Kidney (tissue), 14 donors: ENCODE measurements around the gene APLNR. TPM values are rescaled to one million over a fixed set of nuclear protein-coding genes. Genes with fewer than 3 reads are reported as not detected.
A peak's percentile ranks its signal among the peaks of the same experiment; 100 is the strongest.

ENCODE experiments used
- DNase-seq, 5 donors: peaks; one replicate each; pipeline ENCODE4 v3.0.0-alpha.2; 2013 to 2020
- FAIRE-seq: peaks from 2 replicates; lab custom pipeline; 2012; peaks lifted over from hg19 to GRCh38; lab: Jason Lieb, UNC
- H3K27ac ChIP-seq, 2 donors: one replicate each; pipeline ENCODE4 v1.7.0; 2013; ENCODE audit warnings: low read depth in 2 of 2, low read length in 2 of 2, inconsistent platforms in 1 of 2
- H3K27me3 ChIP-seq: one replicate; pipeline ENCODE4 v1.7.1; 2013; ENCODE audit warnings: low read length, inconsistent platforms; ENCODE audit not compliant: control insufficient read depth, insufficient read depth
- H3K36me3 ChIP-seq, 3 donors: one replicate each; pipeline versions ENCODE4 v1.7.0 to v1.7.1; 2013; ENCODE audit warnings: low read length in 3 of 3, control low read depth in 1 of 3, inconsistent platforms in 1 of 3; ENCODE audit not compliant: insufficient read depth in 3 of 3, control insufficient read depth in 2 of 3
- H3K4me1 ChIP-seq, 3 donors: one replicate each; pipeline versions ENCODE4 v1.7.0 to v1.7.1; 2013; ENCODE audit warnings: low read length in 3 of 3, inconsistent platforms in 1 of 3, low read depth in 1 of 3; ENCODE audit not compliant: control insufficient read depth in 2 of 3, insufficient read depth in 2 of 3
- H3K4me3 ChIP-seq, 3 donors: one replicate each; pipeline versions ENCODE4 v1.7.0 to v1.8.1; 2013; ENCODE audit warnings: low read length in 3 of 3, control low read depth in 1 of 3, inconsistent platforms in 1 of 3
- H3K9ac ChIP-seq, 3 donors: one replicate each; pipeline versions ENCODE4 v1.7.0 to v1.7.1; 2013; ENCODE audit warnings: low read length in 3 of 3, control low read depth in 1 of 3, inconsistent platforms in 1 of 3
- H3K9me3 ChIP-seq, 3 donors: one replicate each; pipeline versions ENCODE4 v1.7.0 to v1.7.1; 2013; ENCODE audit warnings: low read length in 3 of 3, control low read depth in 1 of 3, inconsistent platforms in 1 of 3; ENCODE audit not compliant: control insufficient read depth in 2 of 3, insufficient read depth in 1 of 3
- intact Hi-C: fragments of 100-400 bp; cut with DNase I; formaldehyde crosslinking; loops from one replicate; pipeline ENCODE4 v1.11.1; 2022
- polyA plus RNA-seq: library from polyadenylated mRNA; stranded (reverse); fragments of 350-450 nt; fragmentation: Illumina TruSeq; extraction: RNeasy Lipid Tissue Mini Kit (QIAGEN cat#74804); gene quantifications from one replicate; pipeline ENCODE4 v1.2.3, GENCODE V29; 2014; ENCODE audit warnings: low read depth, low replicate concordance; ENCODE audit not compliant: insufficient read depth
- total RNA-seq: library from RNA; stranded (reverse); fragmentation: NEBNext Ultra II Directional; extraction: Animal tissue kit (Norgen Biotek cat#: 25700); gene quantifications from one replicate; pipeline ENCODE4 v1.2.1, GENCODE V29; 2021
- TF ChIP-seq, protein P1 (sequence below): IDR thresholded peaks from 3 replicates; pipeline ENCODE4 v1.5.1; 2012; ENCODE audit warnings: mild to moderate bottlenecking, moderate library complexity, borderline replicate concordance; ENCODE audit not compliant: insufficient read depth; ENCODE audit errors: extremely low read depth
- donor health status: control.
- donor health status: control.
- donor health status: control.
- donor health status: control.
- donor health status: control.
- donor health status: DM: yes; HTN: yes; CAD: no.
- donor health status: Normal renal cell carcinoma (clear cell type).

Gene APLNR
- total and polyA plus RNA-seq, 2 donors from 2014 or later: 5.3 to 16.6 TPM

DNA sequence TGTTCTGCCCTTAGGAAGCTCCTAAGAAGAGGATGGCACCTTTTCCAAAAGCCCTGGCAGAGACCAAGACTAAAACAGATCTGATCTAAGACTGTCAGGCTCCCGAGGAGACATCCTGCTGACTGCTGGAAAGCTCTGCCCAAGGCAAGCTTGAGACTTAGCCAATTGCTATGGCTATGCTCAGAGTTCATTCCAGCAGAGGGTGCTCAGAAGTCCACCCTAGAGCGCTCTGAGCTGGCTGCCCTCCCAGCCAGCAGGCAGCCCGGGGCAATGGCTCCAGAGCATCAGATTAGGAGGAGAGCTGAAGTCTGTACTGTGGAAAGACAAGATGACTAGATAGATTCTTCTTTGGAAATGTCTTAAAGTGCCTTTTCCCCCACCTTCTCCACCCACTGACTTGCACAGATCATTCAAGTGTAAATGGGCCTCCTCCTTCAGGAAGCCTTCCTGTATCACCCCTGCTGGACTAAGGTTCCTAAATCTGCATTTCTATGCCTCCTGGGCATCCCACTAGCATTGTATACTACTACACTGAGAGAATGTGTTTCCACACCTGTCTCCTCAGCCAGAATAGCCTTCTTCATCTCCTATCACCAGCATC, 31.9 kb downstream of the APLNR start:
- TF ChIP-seq, protein P1, sequence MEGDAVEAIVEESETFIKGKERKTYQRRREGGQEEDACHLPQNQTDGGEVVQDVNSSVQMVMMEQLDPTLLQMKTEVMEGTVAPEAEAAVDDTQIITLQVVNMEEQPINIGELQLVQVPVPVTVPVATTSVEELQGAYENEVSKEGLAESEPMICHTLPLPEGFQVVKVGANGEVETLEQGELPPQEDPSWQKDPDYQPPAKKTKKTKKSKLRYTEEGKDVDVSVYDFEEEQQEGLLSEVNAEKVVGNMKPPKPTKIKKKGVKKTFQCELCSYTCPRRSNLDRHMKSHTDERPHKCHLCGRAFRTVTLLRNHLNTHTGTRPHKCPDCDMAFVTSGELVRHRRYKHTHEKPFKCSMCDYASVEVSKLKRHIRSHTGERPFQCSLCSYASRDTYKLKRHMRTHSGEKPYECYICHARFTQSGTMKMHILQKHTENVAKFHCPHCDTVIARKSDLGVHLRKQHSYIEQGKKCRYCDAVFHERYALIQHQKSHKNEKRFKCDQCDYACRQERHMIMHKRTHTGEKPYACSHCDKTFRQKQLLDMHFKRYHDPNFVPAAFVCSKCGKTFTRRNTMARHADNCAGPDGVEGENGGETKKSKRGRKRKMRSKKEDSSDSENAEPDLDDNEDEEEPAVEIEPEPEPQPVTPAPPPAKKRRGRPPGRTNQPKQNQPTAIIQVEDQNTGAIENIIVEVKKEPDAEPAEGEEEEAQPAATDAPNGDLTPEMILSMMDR: no peak
- H3K4me1 ChIP-seq: no peaks in the 10 kb centered on the region
- peaks cover 5% of the 10 kb centered on the region for H3K27me3 ChIP-seq
- no peak for FAIRE-seq
- H3K4me3 ChIP-seq: no peak overlapping the region
- no peaks in the 10 kb centered on the region for H3K9me3 ChIP-seq
- no peak overlapping the region for H3K9ac ChIP-seq
- no peaks in the 10 kb centered on the region for H3K36me3 ChIP-seq
- H3K27ac ChIP-seq: no peak overlapping the region
- no peak for DNase-seq
- intact Hi-C loops: no loop called here

DNA sequence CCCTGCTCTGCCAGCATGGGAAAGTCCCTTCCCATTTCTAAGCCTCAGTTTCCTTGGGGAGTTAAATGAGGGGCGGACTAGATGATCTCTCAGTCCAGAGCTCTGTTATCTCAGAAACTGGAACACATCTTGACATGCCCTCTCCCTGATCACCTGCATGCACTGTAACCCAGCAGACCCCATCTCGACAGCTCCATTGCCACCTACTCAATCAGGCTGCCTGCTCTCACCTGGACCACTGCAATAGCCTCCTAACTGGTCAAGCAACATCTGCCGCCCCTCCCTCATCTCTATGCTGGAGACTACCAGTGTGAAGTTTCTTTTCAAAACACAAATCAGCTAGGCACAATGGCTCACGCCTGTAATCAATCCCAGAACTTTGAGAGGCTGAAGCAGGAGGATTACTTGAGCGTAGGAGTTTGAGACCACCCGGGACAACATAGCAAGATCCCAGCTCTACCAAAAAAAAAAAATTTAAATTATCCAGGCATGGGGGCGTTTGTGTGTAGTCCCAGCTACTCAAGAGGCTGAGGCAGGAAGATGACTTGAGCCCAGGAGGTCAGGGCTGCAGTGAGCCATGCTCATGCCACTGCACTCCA, 33.1 kb downstream of the APLNR start:
- intact Hi-C loops: no loop called here
- TF ChIP-seq, protein P1: no peak
- no peak for DNase-seq

DNA sequence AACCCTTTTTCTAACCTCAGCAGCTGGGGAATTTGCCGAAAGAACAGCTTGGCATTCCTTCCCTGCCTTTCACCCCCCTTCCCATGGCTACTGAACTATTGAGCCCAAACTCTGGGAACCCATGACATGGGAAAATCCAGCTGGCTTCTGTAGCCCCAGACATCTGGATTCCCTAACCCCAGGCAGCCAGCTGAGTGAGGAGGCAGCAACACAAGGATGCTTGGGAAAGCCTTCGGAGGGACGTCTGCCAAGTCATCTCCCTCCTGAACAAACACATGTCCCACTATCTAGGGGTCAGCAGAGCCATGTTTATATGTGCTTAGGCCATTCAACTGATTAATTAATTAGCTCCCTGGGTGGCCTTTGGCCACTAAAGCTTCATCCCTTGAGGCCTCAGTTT, 33.7 kb downstream of the APLNR start:
- H3K9me3 ChIP-seq: no peaks in the 10 kb centered on the region
- DNase-seq (peak; percentile 48 to 95 (median 76)), FAIRE-seq (no peak)
- H3K36me3 ChIP-seq: no peaks in the 10 kb centered on the region
- no peaks in the 10 kb centered on the region for H3K4me1 ChIP-seq
- peaks cover 5% of the 10 kb centered on the region for H3K27me3 ChIP-seq
- no peak overlapping the region for H3K9ac ChIP-seq
- intact Hi-C loops: no loop called here
- peak overlapping the region; percentile 13 to 14 for H3K27ac ChIP-seq
- TF ChIP-seq, protein P1: no peak
- H3K4me3 ChIP-seq: no peak overlapping the region

More for the DNA sequence above, 33.1 kb downstream of the APLNR start:
- H3K27me3 ChIP-seq: peaks cover 5% of the 10 kb centered on the region
- no peaks in the 10 kb centered on the region for H3K4me1 ChIP-seq
- H3K27ac ChIP-seq: no peak overlapping the region
- no peak for FAIRE-seq
- no peaks in the 10 kb centered on the region for H3K9me3 ChIP-seq
- no peak overlapping the region for H3K4me3 ChIP-seq
- no peak overlapping the region for H3K9ac ChIP-seq
- no peaks in the 10 kb centered on the region for H3K36me3 ChIP-seq

DNA sequence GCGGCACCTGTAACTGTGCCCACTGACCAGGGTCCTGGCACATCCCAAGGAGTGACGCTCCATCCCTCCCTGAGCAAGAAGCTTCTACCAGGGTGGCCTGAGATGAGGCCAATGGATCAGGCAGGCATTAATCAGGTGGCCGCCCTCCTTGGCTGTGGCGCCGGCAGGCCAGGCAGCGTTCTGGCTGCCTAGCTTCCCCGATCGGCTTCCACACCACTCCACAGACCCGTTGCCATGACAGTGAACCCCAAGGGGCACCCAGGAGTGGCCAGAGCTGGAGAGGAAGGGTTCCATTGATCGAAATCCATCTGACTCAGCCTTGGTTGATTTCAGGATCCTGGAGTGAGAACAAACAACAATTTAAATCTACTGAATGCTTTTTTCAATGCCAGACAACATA, 34.8 kb downstream of the APLNR start:
- Histone ChIP-seq H3K36me3 (no peaks in the 10 kb centered on the region), H3K27me3 (peaks cover 5% of the 10 kb centered on the region), H3K9ac (no peak overlapping the region), H3K27ac (no peak overlapping the region), H3K4me1 (no peaks in the 10 kb centered on the region), H3K9me3 (no peaks in the 10 kb centered on the region), H3K4me3 (no peak overlapping the region)
- DNase-seq (no peak), FAIRE-seq (no peak)
- intact Hi-C loops: no loop called here
- TF ChIP-seq, protein P1: no peak
